ENCODE data around the gene DEAF1.

Gene DEAF1

DNA sequence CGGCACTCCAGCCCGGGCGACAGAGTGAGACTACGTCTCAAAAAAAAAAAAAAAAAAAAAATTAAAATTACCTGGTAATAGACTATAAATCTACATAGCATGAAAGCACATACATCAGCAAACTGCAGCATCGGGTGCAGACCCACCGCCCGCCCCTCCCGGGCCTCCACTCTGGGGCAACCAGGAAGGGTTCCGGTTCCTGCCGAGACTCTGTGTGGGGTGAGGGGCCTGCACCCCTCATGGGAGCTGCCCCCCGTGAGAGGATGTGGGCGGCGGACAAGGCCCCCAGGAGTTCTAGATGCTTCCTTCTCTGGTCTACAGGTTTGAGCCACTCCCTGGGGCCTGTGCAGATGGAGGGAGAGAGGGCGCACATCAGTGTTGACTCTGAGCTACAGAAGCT is 48.8 kb downstream of the DEAF1 start:
- FAIRE-seq (no peak), DNase-seq (ENCODE audit: insufficient read length, low spot score) (no peak)
- TF ChIP-seq POLR2A (IDR thresholded peaks at IDR 0.05; ENCODE audit: low read depth, low read length): no peak

GRCh38 chr11:645536-645935 is 49.5 kb downstream of the DEAF1 start:
- FAIRE-seq (no peak), DNase-seq (ENCODE audit: insufficient read length, low spot score) (no peak)
- TF ChIP-seq POLR2A (IDR thresholded peaks at IDR 0.05; ENCODE audit: low read depth, low read length): no peak

DNA sequence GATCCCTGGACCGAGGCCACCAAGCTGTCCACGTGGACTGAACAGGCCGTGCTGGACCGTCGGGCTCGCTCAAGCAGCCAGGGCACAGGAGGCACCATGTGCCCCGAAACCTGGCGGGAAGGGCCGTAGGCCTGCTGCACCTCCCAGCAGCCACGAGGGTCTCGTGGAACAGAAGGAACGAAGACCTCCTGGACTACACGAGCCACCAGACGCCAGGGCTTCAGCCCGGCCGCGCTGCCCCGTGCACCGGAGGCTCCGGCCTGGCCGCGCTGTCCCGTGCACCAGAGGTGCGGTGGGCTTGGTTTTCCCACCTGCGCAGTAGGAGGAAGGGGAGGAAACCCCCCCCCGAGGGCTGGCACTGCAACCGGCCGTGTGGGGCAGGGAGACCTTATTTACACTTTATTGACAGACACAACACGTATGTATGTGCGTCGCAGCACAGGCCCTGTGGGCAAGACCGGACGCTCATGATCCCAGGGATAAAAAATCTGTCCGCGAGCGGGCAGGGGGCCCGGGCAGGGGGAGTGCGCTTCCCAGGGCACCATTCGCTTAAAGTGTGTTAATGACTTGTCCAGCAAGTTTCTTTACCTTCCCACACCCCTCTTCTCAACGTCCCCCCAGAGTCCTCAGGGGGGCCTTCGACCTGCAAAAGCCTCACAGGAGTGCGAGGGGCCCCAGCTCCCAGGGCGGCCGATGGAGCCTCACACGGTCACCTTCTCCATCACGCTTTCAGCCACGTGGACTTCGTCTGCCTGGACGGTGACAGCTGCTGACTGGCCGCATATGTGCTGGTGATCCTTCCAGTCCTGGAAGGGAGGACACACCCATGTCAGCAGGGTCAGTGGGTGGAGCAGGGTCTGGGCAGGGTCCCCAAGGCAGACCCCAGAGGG is 50.9 kb downstream of the DEAF1 start:
- DNase-seq (ENCODE audit: insufficient read length, low spot score) (no peak), FAIRE-seq (no peak)
- TF ChIP-seq POLR2A (IDR thresholded peaks at IDR 0.05; ENCODE audit: low read depth, low read length): no peak

DNA sequence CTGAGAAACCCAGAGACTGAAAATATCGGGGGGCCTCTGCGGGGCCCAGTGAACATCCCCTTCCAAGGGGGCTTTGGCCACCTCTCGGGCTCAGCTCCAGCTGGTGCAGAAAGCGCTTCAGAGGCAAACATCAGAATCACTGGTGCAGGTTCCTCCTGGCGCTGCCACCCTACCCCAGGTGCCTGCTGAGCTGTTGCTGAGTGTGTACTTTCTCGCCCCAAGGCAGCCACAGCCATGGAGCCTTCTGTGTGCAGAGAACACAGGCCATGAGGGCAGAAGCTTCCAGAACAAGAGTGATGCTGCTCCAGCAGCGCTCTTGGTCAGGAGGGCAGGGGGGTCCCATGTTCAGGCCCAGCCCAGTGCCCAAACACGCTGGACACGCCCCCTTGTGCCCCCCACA is 51.7 kb downstream of the DEAF1 start:
- DNase-seq (ENCODE audit: insufficient read length, low spot score) (no peak), FAIRE-seq (no peak)
- no peak for TF ChIP-seq POLR2A (IDR thresholded peaks at IDR 0.05; ENCODE audit: low read depth, low read length)

GRCh38 chr11:641806-642370 is 53.1 kb downstream of the DEAF1 start:
- TF ChIP-seq POLR2A (IDR thresholded peaks at IDR 0.05; ENCODE audit: low read depth, low read length): no peak
- FAIRE-seq (no peak), DNase-seq (ENCODE audit: insufficient read length, low spot score) (no peak)

- no peak for TF ChIP-seq POLR2A (IDR thresholded peaks at IDR 0.05; ENCODE audit: low read depth, low read length)
- FAIRE-seq: no peak
- no peak for DNase-seq (ENCODE audit: insufficient read length, low spot score)
These were observed 54.9 kb downstream of the DEAF1 start for GRCh38 chr11:640021-640706.

GRCh38 chr11:639332-639955 is 55.6 kb downstream of the DEAF1 start:
- no peak for DNase-seq (ENCODE audit: insufficient read length, low spot score)
- TF ChIP-seq POLR2A (IDR thresholded peaks at IDR 0.05; ENCODE audit: low read depth, low read length): no peak
- no peak for FAIRE-seq

DNA sequence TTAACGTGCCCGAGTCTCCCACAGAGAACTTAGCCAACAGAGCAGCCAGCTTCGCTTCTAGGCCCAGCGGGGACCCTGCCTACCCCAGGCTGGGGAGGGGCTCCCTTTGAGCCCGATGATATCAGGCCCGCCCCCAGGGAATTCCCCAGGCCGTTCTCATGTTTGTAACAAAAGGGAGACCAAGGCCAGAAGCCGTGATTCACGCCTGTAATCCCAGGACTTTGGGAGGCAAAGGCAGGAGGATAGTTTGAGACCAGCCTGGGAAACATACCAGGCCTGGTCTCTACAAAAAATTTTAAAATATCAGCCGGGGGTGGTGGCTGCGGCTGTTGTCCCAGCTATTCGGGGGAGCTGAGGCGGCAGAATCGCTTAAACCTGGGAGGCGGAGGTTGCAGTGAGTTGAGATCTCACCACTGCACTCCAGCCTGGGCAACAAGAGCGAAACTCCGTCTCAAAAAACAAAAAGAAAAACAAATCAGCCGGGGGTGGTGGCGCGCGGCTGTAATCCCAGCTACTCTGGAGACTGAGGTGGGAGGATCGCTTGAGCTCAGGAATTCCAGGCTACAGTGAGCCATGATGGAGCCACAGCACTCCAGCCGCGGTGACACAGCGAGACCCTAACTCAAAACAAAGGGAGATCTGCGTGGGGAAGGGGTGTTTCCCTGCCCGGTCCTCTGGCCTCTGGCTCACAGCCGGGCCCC is 56.2 kb downstream of the DEAF1 start:
- TF ChIP-seq POLR2A (IDR thresholded peaks at IDR 0.05; ENCODE audit: low read depth, low read length): no peak
- FAIRE-seq (no peak), DNase-seq (ENCODE audit: insufficient read length, low spot score) (no peak)

DNA sequence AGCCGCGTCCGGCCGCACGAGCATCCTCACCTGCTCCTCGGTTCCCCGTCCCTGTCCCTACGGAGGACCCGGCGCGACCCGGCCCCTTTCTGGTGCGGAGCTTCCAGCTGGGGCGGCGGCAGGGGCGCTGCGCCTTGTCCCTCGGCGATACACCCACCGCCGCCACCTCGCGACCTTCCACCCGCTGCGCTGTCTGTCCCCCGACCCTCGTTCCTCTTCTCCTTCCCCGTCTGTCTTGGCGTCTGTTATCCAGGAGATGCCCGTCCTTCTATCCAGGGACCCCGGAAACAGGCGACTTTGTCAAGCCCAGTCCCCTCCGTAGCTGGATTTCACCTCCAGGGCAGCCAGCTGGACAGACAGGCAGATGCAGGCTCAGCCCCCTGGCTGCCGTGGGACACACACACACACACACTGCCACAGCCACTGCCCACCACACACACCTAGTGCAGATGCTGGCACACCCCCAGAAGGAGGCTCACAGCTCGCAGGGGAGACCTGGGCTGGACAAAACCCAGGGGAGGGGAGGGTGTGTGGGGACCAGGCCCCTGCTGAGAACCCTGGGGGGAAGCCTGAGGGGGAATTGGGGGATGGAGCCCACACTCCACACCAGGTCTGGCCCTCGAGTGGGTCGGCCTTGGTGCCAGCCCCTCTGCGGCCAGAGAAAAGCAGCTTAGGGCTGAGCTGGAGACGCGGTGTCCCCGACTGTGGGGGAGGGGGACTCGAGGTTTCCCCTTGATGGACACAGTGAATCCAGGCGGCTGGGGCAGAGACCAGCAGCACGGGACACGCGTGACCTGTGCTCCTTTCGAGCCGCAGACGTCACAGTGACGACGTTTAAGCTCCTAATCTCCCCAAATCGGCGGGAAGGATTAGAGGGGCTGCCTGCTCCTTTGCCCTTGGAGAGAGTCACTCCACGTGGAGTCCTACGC is 57.2 kb downstream of the DEAF1 start:
- no peak for DNase-seq (ENCODE audit: insufficient read length, low spot score)
- no peak for TF ChIP-seq POLR2A (IDR thresholded peaks at IDR 0.05; ENCODE audit: low read depth, low read length)
- FAIRE-seq: no peak

- no peak for FAIRE-seq
- no peak for TF ChIP-seq POLR2A (IDR thresholded peaks at IDR 0.05; ENCODE audit: low read depth, low read length)
These were observed 57.8 kb downstream of the DEAF1 start for GRCh38 chr11:637333-637592.

DNA sequence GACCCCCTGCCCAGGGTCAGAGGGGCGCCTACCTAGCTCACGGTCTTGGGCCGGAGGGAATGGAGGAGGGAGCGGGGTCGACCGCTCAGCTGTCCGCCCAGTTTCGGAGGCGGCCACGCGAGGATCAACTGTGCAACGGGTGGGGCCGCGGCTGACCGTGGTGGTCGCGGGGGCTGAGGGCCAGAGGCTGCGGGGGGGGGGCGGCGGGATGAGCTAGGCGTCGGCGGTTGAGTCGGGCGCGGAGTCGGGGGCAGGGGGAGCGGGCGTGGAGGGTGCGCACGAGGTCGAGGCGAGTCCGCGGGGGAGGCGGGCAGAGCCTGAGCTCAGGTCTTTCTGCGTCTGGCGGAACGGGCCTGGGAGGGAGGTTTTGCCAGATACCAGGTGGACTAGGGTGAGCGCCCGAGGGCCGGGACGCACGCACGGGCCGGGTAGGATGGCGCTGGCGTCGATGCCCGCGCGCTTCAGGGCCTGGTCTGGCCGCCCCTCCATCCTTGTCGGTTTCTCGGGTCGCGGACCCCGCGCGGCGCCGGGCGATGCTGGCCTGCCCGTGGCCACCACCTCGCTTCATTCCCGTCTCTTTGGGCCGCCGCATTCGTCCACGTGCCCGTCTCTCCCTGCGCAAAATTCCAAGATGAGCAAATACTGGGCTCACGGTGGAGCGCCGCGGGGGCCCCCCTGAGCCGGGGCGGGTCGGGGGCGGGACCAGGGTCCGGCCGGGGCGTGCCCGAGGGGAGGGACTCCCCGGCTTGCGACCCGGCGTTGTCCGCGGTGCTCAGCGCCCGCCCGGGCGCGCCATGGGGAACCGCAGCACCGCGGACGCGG is 58.3 kb downstream of the DEAF1 start, which contains the start of gene DRD4:
TSS of gene DRD4 (plus strand) at position 759 of the 822 bp plus-strand sequence. CDS start at position 795, 36 bp downstream.
- DNase-seq (ENCODE audit: insufficient read length, low spot score) (no peak), FAIRE-seq (no peak)
- TF ChIP-seq POLR2A (IDR thresholded peaks at IDR 0.05; ENCODE audit: low read depth, low read length): no peak

More at GRCh38 chr11:637333-637592, 57.8 kb downstream of the DEAF1 start:
- DNase-seq (ENCODE audit: insufficient read length, low spot score): no peak

DNA sequence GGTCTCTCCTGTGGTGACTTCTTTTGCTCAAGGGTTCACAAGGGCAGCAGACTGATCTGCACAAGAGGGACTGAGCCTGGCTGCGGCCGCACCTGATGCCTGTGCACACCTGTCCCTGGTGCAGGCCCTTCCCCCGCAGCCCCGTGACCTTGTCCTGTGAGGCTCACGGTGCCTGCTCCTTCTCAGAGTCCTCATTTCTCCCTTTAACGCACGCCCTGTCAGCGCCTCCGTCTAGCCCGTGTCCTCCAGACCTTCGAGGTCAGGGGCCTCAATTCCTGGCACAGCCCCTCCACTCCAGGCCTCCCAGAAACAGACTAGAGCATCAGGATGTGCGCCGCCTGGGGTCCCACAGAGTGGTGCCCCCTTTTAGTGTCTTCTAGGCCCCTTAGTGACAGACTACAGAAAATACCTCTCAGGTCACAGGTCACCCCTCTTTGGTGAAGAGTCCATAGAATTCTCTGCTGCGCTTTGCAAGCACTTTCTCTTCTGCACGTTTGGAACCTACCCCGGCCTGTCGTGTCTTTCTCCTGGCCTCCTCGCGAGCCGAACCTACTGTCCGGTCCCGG is 59.0 kb downstream of the DEAF1 start:
- FAIRE-seq (no peak), DNase-seq (ENCODE audit: insufficient read length, low spot score) (no peak)
- no peak for TF ChIP-seq POLR2A (IDR thresholded peaks at IDR 0.05; ENCODE audit: low read depth, low read length)

Data from H54 (cell line).